Kidney (tissue), 14 donors: ENCODE measurements around the gene ZNF488. TPM values are rescaled to one million over a fixed set of nuclear protein-coding genes. Genes with fewer than 3 reads are reported as not detected.

Experiments
- DNase-seq, 5 donors: peaks; one replicate each; pipeline ENCODE4 v3.0.0-alpha.2; 2013 to 2020
- FAIRE-seq: peaks from 2 replicates; lab custom pipeline; 2012; peaks lifted over from hg19 to GRCh38; lab: Jason Lieb, UNC
- H3K27ac ChIP-seq, 2 donors: one replicate each; pipeline ENCODE4 v1.7.0; 2013; ENCODE audit warnings: low read depth in 2 of 2, low read length in 2 of 2, inconsistent platforms in 1 of 2
- H3K27me3 ChIP-seq: one replicate; pipeline ENCODE4 v1.7.1; 2013; ENCODE audit warnings: low read length, inconsistent platforms; ENCODE audit not compliant: control insufficient read depth, insufficient read depth
- H3K36me3 ChIP-seq, 3 donors: one replicate each; pipeline versions ENCODE4 v1.7.0 to v1.7.1; 2013; ENCODE audit warnings: low read length in 3 of 3, control low read depth in 1 of 3, inconsistent platforms in 1 of 3; ENCODE audit not compliant: insufficient read depth in 3 of 3, control insufficient read depth in 2 of 3
- H3K4me1 ChIP-seq, 3 donors: one replicate each; pipeline versions ENCODE4 v1.7.0 to v1.7.1; 2013; ENCODE audit warnings: low read length in 3 of 3, inconsistent platforms in 1 of 3, low read depth in 1 of 3; ENCODE audit not compliant: control insufficient read depth in 2 of 3, insufficient read depth in 2 of 3
- H3K4me3 ChIP-seq, 3 donors: one replicate each; pipeline versions ENCODE4 v1.7.0 to v1.8.1; 2013; ENCODE audit warnings: low read length in 3 of 3, control low read depth in 1 of 3, inconsistent platforms in 1 of 3
- H3K9ac ChIP-seq, 3 donors: one replicate each; pipeline versions ENCODE4 v1.7.0 to v1.7.1; 2013; ENCODE audit warnings: low read length in 3 of 3, control low read depth in 1 of 3, inconsistent platforms in 1 of 3
- H3K9me3 ChIP-seq, 3 donors: one replicate each; pipeline versions ENCODE4 v1.7.0 to v1.7.1; 2013; ENCODE audit warnings: low read length in 3 of 3, control low read depth in 1 of 3, inconsistent platforms in 1 of 3; ENCODE audit not compliant: control insufficient read depth in 2 of 3, insufficient read depth in 1 of 3
- intact Hi-C: fragments of 100-400 bp; cut with DNase I; formaldehyde crosslinking; loops from one replicate; pipeline ENCODE4 v1.11.1; 2022
- polyA plus RNA-seq: library from polyadenylated mRNA; stranded (reverse); fragments of 350-450 nt; fragmentation: Illumina TruSeq; extraction: RNeasy Lipid Tissue Mini Kit (QIAGEN cat#74804); gene quantifications from one replicate; pipeline ENCODE4 v1.2.3, GENCODE V29; 2014; ENCODE audit warnings: low read depth, low replicate concordance; ENCODE audit not compliant: insufficient read depth
- total RNA-seq: library from RNA; stranded (reverse); fragmentation: NEBNext Ultra II Directional; extraction: Animal tissue kit (Norgen Biotek cat#: 25700); gene quantifications from one replicate; pipeline ENCODE4 v1.2.1, GENCODE V29; 2021
- TF ChIP-seq, protein P1 (sequence below): IDR thresholded peaks from 3 replicates; pipeline ENCODE4 v1.5.1; 2012; ENCODE audit warnings: mild to moderate bottlenecking, moderate library complexity, borderline replicate concordance; ENCODE audit not compliant: insufficient read depth; ENCODE audit errors: extremely low read depth
- donor health status: control.
- donor health status: control.
- donor health status: control.
- donor health status: control.
- donor health status: control.
- donor health status: DM: yes; HTN: yes; CAD: no.
- donor health status: Normal renal cell carcinoma (clear cell type).

Gene ZNF488
- total and polyA plus RNA-seq, 2 donors from 2014 or later = 0.09 to 4.0 TPM

DNA sequence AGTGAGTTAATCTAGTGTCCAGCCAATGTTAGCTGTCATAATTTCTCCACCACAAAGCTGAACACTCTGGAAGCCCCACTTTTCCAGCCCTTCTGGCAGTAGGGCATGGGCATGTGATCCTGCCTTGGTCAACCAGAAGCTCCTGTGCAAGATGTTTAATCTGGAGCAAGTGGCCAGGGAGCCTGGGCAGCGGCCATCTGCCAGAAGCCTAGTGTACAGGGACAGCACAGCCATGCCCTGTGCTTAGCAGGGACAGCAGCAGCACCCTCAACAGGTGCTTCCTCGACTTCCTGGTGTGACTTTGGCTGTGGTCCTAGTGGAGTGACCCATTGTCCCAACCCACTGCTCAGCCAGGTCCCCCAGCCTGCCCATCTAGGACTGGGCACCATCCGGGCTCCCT, 25.6 kb downstream of the ZNF488 start:
- no peak overlapping the region for H3K9ac ChIP-seq
- TF ChIP-seq, protein P1, sequence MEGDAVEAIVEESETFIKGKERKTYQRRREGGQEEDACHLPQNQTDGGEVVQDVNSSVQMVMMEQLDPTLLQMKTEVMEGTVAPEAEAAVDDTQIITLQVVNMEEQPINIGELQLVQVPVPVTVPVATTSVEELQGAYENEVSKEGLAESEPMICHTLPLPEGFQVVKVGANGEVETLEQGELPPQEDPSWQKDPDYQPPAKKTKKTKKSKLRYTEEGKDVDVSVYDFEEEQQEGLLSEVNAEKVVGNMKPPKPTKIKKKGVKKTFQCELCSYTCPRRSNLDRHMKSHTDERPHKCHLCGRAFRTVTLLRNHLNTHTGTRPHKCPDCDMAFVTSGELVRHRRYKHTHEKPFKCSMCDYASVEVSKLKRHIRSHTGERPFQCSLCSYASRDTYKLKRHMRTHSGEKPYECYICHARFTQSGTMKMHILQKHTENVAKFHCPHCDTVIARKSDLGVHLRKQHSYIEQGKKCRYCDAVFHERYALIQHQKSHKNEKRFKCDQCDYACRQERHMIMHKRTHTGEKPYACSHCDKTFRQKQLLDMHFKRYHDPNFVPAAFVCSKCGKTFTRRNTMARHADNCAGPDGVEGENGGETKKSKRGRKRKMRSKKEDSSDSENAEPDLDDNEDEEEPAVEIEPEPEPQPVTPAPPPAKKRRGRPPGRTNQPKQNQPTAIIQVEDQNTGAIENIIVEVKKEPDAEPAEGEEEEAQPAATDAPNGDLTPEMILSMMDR = no peak
- H3K4me1 ChIP-seq = no peaks in the 10 kb centered on the region
- H3K4me3 ChIP-seq = no peak overlapping the region
- intact Hi-C loops = no loop called here
- FAIRE-seq (no peak), DNase-seq (peak in 1 of 5 donors; percentile 16)
- no peaks in the 10 kb centered on the region for H3K27me3 ChIP-seq
- H3K9me3 ChIP-seq = no peaks in the 10 kb centered on the region
- H3K36me3 ChIP-seq = no peaks in the 10 kb centered on the region
- no peak overlapping the region for H3K27ac ChIP-seq

DNA sequence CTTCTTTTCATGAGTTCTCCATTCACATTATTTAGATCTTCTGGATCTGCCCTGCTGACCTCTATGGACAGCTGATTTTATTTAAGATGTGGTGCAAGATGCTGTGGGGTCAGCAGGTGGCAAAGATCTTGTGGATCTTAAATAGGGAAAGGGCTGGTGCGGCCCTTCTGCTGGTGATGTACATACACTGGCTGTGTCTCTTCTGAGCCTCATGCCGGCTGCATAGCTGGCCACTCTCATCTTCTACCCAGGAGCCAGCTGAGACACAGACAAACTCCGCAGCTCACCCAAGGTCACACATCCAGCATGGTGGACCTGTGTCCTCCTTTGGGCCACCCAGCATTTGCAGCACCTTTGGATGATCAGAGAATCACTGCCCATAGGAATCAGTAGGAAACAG, 26.2 kb downstream of the ZNF488 start:
- Histone ChIP-seq H3K9me3 (no peaks in the 10 kb centered on the region), H3K9ac (no peak overlapping the region), H3K36me3 (no peaks in the 10 kb centered on the region), H3K27ac (no peak overlapping the region), H3K27me3 (no peaks in the 10 kb centered on the region), H3K4me3 (no peak overlapping the region), H3K4me1 (no peaks in the 10 kb centered on the region)
- TF ChIP-seq, protein P1 = no peak
- DNase-seq = peak in 1 of 5 donors; percentile 4
- intact Hi-C loops = no loop called here
- FAIRE-seq = no peak

DNA sequence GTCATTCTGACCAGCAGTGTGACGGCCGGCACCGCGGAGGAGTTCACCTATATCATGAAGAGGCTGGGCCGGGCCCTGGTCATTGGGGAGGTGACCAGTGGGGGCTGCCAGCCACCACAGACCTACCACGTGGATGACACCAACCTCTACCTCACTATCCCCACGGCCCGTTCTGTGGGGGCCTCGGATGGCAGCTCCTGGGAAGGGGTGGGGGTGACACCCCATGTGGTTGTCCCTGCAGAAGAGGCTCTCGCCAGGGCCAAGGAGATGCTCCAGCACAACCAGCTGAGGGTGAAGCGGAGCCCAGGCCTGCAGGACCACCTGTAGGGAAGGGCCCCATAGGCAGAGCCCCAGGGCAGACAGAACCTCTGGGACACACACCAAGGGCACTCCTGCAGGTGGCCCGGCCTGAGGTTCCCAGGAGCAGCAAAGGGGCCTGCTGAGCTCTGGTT, 26.9 kb downstream of the ZNF488 start:
- FAIRE-seq = no peak

More for the DNA sequence above, 26.9 kb downstream of the ZNF488 start:
- Histone ChIP-seq H3K36me3 (no peaks in the 10 kb centered on the region), H3K27me3 (no peaks in the 10 kb centered on the region), H3K4me1 (no peaks in the 10 kb centered on the region), H3K4me3 (no peak overlapping the region), H3K9ac (no peak overlapping the region), H3K27ac (no peak overlapping the region), H3K9me3 (no peaks in the 10 kb centered on the region)
- TF ChIP-seq, protein P1 = no peak
- DNase-seq = peak in 1 of 5 donors; percentile 56
- intact Hi-C loops = no loop called here
